LNCaP clone FGC (cell line): ENCODE results near the gene LRRC25.
"Not testable (repeated sequence)": the region's sequence is repeated elsewhere in the genome, so short reads cannot be mapped to it uniquely, and the experiment has no call there.

Experiments used
- DNase-seq: peaks from one replicate; pipeline ENCODE4 v3.0.0-alpha.2; 2011; ENCODE audit warnings: low read depth
- H3K4me3 ChIP-seq: 2 replicates; pipeline ENCODE4 v1.5.1; 2011; ENCODE audit warnings: mild to moderate bottlenecking, low read depth, low read length, control low read depth
- CTCF ChIP-seq: IDR thresholded peaks from 2 replicates; pipeline ENCODE4 v1.5.1; 2012; ENCODE audit warnings: mild to moderate bottlenecking; ENCODE audit not compliant: control insufficient read depth, insufficient read depth; ENCODE audit errors: extremely low read depth

LRRC25 gene

DNA sequence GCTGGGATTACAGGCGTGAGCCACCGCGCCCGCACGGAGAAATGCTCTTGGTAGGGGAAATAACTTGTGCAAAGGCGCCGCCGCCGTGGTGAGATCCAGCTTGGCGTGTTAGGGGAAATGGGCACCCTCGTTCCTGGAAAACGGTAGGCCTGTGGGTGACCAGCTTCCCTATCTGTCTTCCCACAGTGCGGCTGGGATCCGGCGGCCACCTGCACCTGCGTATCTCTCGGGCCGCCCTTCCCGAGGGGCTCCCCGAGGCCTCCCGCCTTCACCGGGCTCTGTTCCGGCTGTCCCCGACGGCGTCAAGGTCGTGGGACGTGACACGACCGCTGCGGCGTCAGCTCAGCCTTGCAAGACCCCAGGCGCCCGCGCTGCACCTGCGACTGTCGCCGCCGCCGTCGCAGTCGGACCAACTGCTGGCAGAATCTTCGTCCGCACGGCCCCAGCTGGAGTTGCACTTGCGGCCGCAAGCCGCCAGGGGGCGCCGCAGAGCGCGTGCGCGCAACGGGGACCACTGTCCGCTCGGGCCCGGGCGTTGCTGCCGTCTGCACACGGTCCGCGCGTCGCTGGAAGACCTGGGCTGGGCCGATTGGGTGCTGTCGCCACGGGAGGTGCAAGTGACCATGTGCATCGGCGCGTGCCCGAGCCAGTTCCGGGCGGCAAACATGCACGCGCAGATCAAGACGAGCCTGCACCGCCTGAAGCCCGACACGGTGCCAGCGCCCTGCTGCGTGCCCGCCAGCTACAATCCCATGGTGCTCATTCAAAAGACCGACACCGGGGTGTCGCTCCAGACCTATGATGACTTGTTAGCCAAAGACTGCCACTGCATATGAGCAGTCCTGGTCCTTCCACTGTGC is 9.1 kb downstream of the LRRC25 start:
- H3K4me3 ChIP-seq, result peak overlapping the region; percentile 94
- DNase-seq, result no peak
- TF ChIP-seq CTCF, result peak; percentile 96

DNA sequence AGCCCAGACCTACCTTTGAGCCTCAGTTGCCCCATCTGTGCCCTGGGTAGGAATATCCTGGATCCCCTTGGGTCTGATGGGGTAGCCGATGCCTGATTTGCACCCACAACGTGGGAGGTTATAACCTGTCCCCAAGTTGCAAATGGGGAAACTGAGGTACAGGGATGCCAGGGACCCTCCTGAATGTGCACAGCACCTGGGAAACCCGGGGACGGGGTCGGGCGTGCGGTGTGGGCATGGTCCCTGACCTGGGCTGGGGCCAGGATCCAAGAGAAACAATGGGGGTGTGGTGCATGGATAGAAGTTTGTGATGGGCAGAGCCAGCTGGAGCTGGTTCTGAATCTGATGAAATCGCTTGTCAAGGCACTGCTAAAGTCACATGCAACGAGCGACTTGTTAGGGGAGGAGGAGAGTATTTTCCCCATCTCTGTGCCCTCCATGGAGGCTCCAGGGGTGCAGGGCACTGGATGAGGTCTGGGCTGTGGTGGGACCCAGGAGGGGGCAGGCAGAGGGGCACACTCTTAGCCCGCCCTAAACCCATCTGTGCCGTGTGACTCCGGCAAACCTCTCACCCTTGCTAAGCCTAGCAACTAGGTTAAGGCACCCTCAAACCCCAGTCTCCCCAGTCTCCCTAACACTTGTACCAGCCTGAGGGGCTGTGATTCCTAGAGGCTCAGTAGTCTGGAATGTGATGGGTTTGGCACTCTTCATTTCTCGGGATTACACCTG is 10.7 kb downstream of the LRRC25 start:
- no peak for DNase-seq
- H3K4me3 ChIP-seq, result peak overlapping the region; percentile 94
- TF ChIP-seq CTCF, result no peak

DNA sequence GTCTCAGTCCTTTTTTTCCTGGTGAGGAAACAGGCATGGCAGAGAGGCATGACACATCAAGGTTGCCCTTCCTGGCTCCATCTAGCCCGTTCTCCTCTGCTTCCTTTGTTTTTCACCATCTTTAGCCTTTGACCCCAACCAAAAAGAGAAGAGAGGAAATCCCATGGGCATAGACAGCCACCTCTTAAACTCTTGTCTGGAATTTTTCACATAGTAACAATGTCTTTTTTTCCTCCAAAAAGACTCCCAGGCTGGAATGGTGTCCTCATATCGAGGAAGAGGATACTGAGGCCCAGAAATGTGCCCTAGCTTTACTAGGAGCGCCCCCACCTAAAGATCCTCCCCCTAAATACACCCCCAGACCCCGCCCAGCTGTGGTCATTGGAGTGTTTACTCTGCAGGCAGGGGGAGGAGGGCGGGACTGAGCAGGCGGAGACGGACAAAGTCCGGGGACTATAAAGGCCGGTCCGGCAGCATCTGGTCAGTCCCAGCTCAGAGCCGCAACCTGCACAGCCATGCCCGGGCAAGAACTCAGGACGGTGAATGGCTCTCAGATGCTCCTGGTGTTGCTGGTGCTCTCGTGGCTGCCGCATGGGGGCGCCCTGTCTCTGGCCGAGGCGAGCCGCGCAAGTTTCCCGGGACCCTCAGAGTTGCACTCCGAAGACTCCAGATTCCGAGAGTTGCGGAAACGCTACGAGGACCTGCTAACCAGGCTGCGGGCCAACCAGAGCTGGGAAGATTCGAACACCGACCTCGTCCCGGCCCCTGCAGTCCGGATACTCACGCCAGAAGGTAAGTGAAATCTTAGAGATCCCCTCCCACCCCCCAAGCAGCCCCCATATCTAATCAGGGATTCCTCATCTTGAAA is 11.5 kb downstream of the LRRC25 start, which contains the start of gene GDF15:
TSS of gene GDF15 (plus strand) at position 484 of the 868 bp plus-strand sequence. CDS start at position 516, 32 bp downstream.
- peak; percentile 81 for TF ChIP-seq CTCF
- H3K4me3 ChIP-seq, result peak within 1 kb of the TSS; percentile 94
- peak; percentile 87 for DNase-seq

GRCh38 chr19:18385359-18385674 is 12.1 kb downstream of the LRRC25 start:
- no peak for TF ChIP-seq CTCF
- peak overlapping the region; percentile 94; the same call in 1 of the 2 replicates for H3K4me3 ChIP-seq
- no peak for DNase-seq

DNA sequence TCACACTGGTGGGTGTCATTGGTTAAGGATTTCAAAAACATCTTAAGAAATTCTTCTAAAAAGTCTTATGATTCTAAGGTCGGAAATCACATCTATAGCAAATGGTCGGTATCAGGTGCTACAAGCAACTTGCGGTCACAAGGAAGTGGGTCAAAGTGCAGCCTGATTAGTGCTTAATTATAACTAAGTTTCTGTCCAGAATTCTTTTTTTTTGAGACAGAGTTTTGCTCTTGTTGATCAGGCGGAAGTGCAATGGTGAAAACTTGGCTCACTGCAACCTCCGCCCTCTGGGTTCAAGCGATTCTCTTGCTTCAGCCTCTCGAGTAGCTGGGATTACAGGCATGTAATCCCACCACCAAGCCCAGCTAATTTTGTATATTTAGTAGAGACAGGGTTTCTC is 12.6 kb downstream of the LRRC25 start:
- DNase-seq, result no peak
- TF ChIP-seq CTCF, result no peak

DNA sequence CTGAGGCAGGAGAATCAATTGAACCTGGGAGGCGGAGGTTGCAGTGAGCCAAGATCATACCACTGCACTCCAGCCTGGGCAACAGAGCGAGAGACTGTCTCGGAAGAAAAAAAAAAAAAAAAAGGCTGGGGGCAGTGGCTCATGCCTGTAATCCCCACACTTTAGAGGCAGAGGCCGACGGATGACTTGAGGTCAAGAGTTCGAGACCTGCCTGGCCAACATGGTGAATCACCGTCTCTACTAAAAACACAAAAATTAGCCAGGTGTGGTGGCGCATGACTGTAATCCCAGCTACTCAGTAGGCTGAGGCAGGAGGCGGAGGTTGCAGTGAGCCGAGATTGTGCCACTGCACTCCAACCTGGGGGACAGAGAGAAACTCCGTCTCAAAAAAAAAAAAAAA is 13.8 kb downstream of the LRRC25 start:
- DNase-seq, result not testable (repeated sequence)

More for the DNA sequence above, 12.6 kb downstream of the LRRC25 start:
- no peak overlapping the region for H3K4me3 ChIP-seq

DNA sequence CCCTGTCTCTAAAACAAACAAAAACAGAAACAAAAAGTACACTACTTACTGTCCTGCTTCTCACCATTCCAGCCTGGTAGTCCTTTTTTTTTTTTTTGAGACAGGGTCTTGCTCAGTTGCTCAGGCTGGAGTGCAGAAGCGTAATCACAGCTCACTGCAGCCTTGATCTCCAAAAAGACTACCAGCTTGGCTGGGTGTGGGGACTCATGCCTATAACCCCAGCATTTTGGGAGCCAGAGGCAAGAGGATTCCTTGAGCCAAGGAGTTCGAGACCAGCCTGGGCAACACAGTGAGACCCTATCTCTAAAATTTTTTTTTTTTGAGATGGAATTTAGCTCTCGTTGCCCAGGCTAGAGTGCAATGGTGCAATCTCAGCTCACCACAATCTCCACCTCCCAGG is 16.6 kb downstream of the LRRC25 start:
- no peak overlapping the region for H3K4me3 ChIP-seq
- DNase-seq, result no peak
- no peak for TF ChIP-seq CTCF

More for the DNA sequence above, 13.8 kb downstream of the LRRC25 start:
- H3K4me3 ChIP-seq, result not testable (repeated sequence)
